ENCODE data around the gene SLC16A2. TPM values are rescaled to one million over a fixed set of nuclear protein-coding genes. Genes with fewer than 3 reads are reported as not detected.

The SLC16A2 gene
- total RNA-seq, 1 experiment from 2014 or later = 34.5 TPM

GRCh38 chrX:74506317-74507115 is 85.2 kb downstream of the SLC16A2 start:
- CTCF ChIA-PET = no interaction called here
- no TSS peak for BruUV-seq (replicated peaks)

DNA sequence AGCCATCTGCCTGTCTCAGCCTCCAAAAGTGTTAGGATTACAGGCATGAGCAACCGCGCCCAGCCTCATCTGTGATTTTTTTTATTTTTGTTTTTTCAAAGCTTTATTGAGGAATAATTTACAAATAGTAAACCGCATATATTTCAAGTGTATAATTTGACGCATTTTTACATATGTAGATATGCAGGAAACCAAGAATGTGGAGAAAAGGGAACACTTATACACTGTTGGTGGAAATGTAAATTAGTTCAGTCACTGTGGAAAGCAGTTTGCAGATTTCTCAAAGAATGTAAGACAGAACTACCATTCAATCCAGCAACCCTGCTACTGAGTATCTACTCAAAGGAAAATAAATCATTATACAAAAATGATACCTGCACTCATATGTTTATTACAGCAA is 85.9 kb downstream of the SLC16A2 start:
- Histone ChIP-seq H3K4me1 (ENCODE audit: control insufficient read depth, insufficient read depth, low read length) (no peaks in the 10 kb centered on the region), H3K27ac (ENCODE audit: low read length) (no peak overlapping the region), H3K36me3 (ENCODE audit: control insufficient read depth, insufficient read depth, low read length) (no peaks in the 10 kb centered on the region), H3K4me3 (ENCODE audit: low read depth in 2 of 2, low read length in 2 of 2) (no peak overlapping the region), H3K9me3 (ENCODE audit: control insufficient read depth, insufficient read depth, low read depth, low read length) (no peaks in the 10 kb centered on the region), H3K27me3 (ENCODE audit: control insufficient read depth, insufficient read depth, low read length) (no peaks in the 10 kb centered on the region)
- TF ChIP-seq POLR2AphosphoS5 (IDR thresholded peaks at IDR 0.05; ENCODE audit: low read depth, low read length) (no peak), SIN3A (IDR thresholded peaks at IDR 0.05; ENCODE audit: borderline replicate concordance, insufficient read depth, low read depth, low read length) (no peak), TCF7L2 (IDR thresholded peaks at IDR 0.05; ENCODE audit: low read depth, low read length) (no peak), REST (IDR thresholded peaks at IDR 0.05; ENCODE audit: insufficient read depth in 1 of 2, low read depth in 2 of 2, low read length in 1 of 2) (no peak)
- TF ChIP-seq, protein P1, sequence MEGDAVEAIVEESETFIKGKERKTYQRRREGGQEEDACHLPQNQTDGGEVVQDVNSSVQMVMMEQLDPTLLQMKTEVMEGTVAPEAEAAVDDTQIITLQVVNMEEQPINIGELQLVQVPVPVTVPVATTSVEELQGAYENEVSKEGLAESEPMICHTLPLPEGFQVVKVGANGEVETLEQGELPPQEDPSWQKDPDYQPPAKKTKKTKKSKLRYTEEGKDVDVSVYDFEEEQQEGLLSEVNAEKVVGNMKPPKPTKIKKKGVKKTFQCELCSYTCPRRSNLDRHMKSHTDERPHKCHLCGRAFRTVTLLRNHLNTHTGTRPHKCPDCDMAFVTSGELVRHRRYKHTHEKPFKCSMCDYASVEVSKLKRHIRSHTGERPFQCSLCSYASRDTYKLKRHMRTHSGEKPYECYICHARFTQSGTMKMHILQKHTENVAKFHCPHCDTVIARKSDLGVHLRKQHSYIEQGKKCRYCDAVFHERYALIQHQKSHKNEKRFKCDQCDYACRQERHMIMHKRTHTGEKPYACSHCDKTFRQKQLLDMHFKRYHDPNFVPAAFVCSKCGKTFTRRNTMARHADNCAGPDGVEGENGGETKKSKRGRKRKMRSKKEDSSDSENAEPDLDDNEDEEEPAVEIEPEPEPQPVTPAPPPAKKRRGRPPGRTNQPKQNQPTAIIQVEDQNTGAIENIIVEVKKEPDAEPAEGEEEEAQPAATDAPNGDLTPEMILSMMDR (IDR thresholded peaks at IDR 0.05) = no peak
- intact Hi-C loops (cut with micrococcal nuclease; ENCODE audit: unreplicated experiment) = no loop called here
- in situ Hi-C loops (cut with HindIII; ENCODE audit: low pct_unique_long_range_greater_than_20kb, low sequenced_read_pairs) = no loop called here
- DNase-seq (ENCODE audit: low read depth, low spot score) (no peak), ATAC-seq (no peak)
- POLR2A ChIA-PET = no interaction called here
- CTCF ChIA-PET = no interaction called here
- no TSS peak for BruUV-seq (replicated peaks)

More at GRCh38 chrX:74506317-74507115, 85.2 kb downstream of the SLC16A2 start:
- DNase-seq (ENCODE audit: low read depth, low spot score) (no peak), ATAC-seq (no peak)
- POLR2A ChIA-PET = no interaction called here
- intact Hi-C loops (cut with micrococcal nuclease; ENCODE audit: unreplicated experiment) (no loop called here), in situ Hi-C loops (cut with HindIII; ENCODE audit: low pct_unique_long_range_greater_than_20kb, low sequenced_read_pairs) (no loop called here)
- TF ChIP-seq TCF7L2 (IDR thresholded peaks at IDR 0.05; ENCODE audit: low read depth, low read length) (no peak), SIN3A (IDR thresholded peaks at IDR 0.05; ENCODE audit: borderline replicate concordance, insufficient read depth, low read depth, low read length) (no peak), POLR2AphosphoS5 (IDR thresholded peaks at IDR 0.05; ENCODE audit: low read depth, low read length) (no peak), REST (IDR thresholded peaks at IDR 0.05; ENCODE audit: insufficient read depth in 1 of 2, low read depth in 2 of 2, low read length in 1 of 2) (no peak)
- TF ChIP-seq, protein P1 (IDR thresholded peaks at IDR 0.05) = no peak
- H3K27ac ChIP-seq (ENCODE audit: low read length) = no peak overlapping the region
- no peaks in the 10 kb centered on the region for H3K9me3 ChIP-seq (ENCODE audit: control insufficient read depth, insufficient read depth, low read depth, low read length)
- no peaks in the 10 kb centered on the region for H3K36me3 ChIP-seq (ENCODE audit: control insufficient read depth, insufficient read depth, low read length)
- H3K4me3 ChIP-seq (ENCODE audit: low read depth in 2 of 2, low read length in 2 of 2) = no peak overlapping the region
- no peaks in the 10 kb centered on the region for H3K27me3 ChIP-seq (ENCODE audit: control insufficient read depth, insufficient read depth, low read length)
- H3K4me1 ChIP-seq (ENCODE audit: control insufficient read depth, insufficient read depth, low read length) = no peaks in the 10 kb centered on the region

All from Panc1 (cell line).